Tibial nerve (tissue), 4 donors: Measurements from ENCODE around the gene AHCYL1.

Experiments
- CTCF ChIP-seq, 5 experiments: fragments of 200-600 bp in 3 of 5; fragments of 450-650 bp in 2 of 5; sonication (generic) in 3 of 5; IDR thresholded peaks; one replicate each; pipeline ENCODE4 v1.5.1; 2016 to 2019; ENCODE audit warnings: antibody characterized with exemption in 5 of 5, mild to moderate bottlenecking in 3 of 5, moderate library complexity in 2 of 5
- EP300 ChIP-seq, 2 donors: sonication (generic); formaldehyde crosslinking; IDR thresholded peaks; one replicate each; pipeline ENCODE4 v1.6.1; 2017; ENCODE audit warnings: antibody characterized with exemption in 2 of 2, mild to moderate bottlenecking in 1 of 2
- POLR2A ChIP-seq, 2 donors: fragments of 450-650 bp; IDR thresholded peaks; one replicate each; pipeline ENCODE4 v1.6.1; 2017; ENCODE audit warnings: antibody characterized with exemption in 2 of 2, mild to moderate bottlenecking in 2 of 2, moderate library complexity in 2 of 2

- TF ChIP-seq CTCF (IDR thresholded peaks at IDR 0.05) (no peak), POLR2A (IDR thresholded peaks at IDR 0.05) (no peak), EP300 (IDR thresholded peaks at IDR 0.05) (no peak)
Measured at GRCh38 chr1:109944541-109944940, 40.0 kb upstream of the AHCYL1 start.
